K562 (cell line): Measurements from ENCODE around the gene WWOX. TPM values are rescaled to one million over a fixed set of nuclear protein-coding genes. Genes with fewer than 3 reads are reported as not detected.

Source experiments
- ATAC-seq: fragments of 200-7000 bp; cut with Tn5 transposase; 3 replicates; pipeline ENCODE4 v1.9.1; 2020; ENCODE audit warnings: moderate library complexity
- BruUV-seq: library from RNA; stranded (reverse); fragments of 400-500 nt; replicated peaks from 2 replicates; lab custom pipeline; 2021; lab: Mats Ljungman, UMichigan
- CTCF ChIA-PET: fragments of 300-600 bp; formaldehyde crosslinking; extraction: SDS; loops from one replicate; lab custom pipeline; 2021; ENCODE audit warnings: low intra/inter-chr PET ratio; lab: Yijun Ruan, JAX
- POLR2A ChIA-PET: fragments of 300-600, 350-650 bp; sonication (Branson Sonifier 250); formaldehyde crosslinking; extraction: SDS; loops from one replicate; lab custom pipeline; 2021; ENCODE audit warnings: antibody characterized with exemption, inconsistent platforms; lab: Yijun Ruan, JAX
- DNase-seq, 4 experiments: peaks; one replicate each; pipeline versions ENCODE4 v3.0.0 to v3.0.0-alpha.2; 2011 to 2018; ENCODE audit warnings: low spot score in 3 of 4, mixed read lengths in 3 of 4; ENCODE audit errors: extremely low read depth in 1 of 4
- FAIRE-seq: peaks from 2 replicates; lab custom pipeline; 2011; peaks lifted over from hg19 to GRCh38; lab: Jason Lieb, UNC
- H2AFZ ChIP-seq: 2 replicates; pipeline ENCODE4 v1.6.0; 2011; ENCODE audit warnings: low read depth, low read length, control low read depth, inconsistent platforms
- H3K27ac ChIP-seq: fragments of 200-600 bp; 3 replicates; pipeline ENCODE4 v1.8.0; 2011; ENCODE audit warnings: low read depth, mild to moderate bottlenecking, control low read depth, inconsistent platforms, low read length, moderate library complexity, mixed read lengths; ENCODE audit errors: extremely low read depth
- H3K27me3 ChIP-seq, 2 experiments: fragments of 300-600 bp in 1 of 2; 2 replicates in 1 of 2; 3 replicates in 1 of 2; pipeline versions ENCODE4 v1.6.0 to v1.8.0; 2011; ENCODE audit warnings: inconsistent platforms in 2 of 2, low read length in 2 of 2, mild to moderate bottlenecking in 1 of 2, mixed read lengths in 1 of 2, moderate library complexity in 1 of 2; ENCODE audit not compliant: control insufficient read depth in 2 of 2, insufficient read depth in 2 of 2
- H3K36me3 ChIP-seq: fragments of 300-600 bp; 3 replicates; pipeline ENCODE4 v1.8.0; 2011; ENCODE audit warnings: mild to moderate bottlenecking, low read length, inconsistent platforms; ENCODE audit not compliant: control insufficient read depth, insufficient read depth
- H3K4me1 ChIP-seq, 2 experiments: fragments of 200-600 bp in 1 of 2; replicated peaks in 1 of 2; 2 replicates in 1 of 2; 3 replicates in 1 of 2; pipeline versions ENCODE4 v1.5.1 to v1.8.0; 2011; ENCODE audit warnings: inconsistent platforms in 2 of 2, low read length in 2 of 2, mild to moderate bottlenecking in 1 of 2, mixed read lengths in 1 of 2, moderate library complexity in 1 of 2; ENCODE audit not compliant: control insufficient read depth in 2 of 2, insufficient read depth in 2 of 2
- H3K4me2 ChIP-seq: 2 replicates; pipeline ENCODE4 v1.6.1; 2011; ENCODE audit warnings: low read length, control low read depth, inconsistent platforms, mixed read lengths; ENCODE audit not compliant: insufficient read depth
- H3K4me3 ChIP-seq: fragments of 200-600 bp; sonication (generic), shearing (Covaris generic); 2 replicates; pipeline ENCODE4 v1.5.1; 2016; ENCODE audit warnings: control low read depth, inconsistent platforms
- H3K79me2 ChIP-seq: fragments of 200-600 bp; 3 replicates; pipeline ENCODE4 v1.8.0; 2011; ENCODE audit warnings: low read length, inconsistent platforms; ENCODE audit not compliant: control insufficient read depth, insufficient read depth
- H3K9ac ChIP-seq, 2 experiments: 2 replicates each; pipeline versions ENCODE4 v1.6.0 to v1.6.1; 2011; ENCODE audit warnings: low read depth in 2 of 2, low read length in 2 of 2, control low read depth in 1 of 2, inconsistent platforms in 1 of 2, mild to moderate bottlenecking in 1 of 2, mixed read lengths in 1 of 2; ENCODE audit not compliant: insufficient read depth in 1 of 2
- H3K9me1 ChIP-seq: one replicate; pipeline ENCODE4 v1.6.0; 2011; ENCODE audit warnings: inconsistent platforms, mild to moderate bottlenecking, low read length, moderate library complexity; ENCODE audit not compliant: control insufficient read depth, insufficient read depth
- H3K9me3 ChIP-seq: replicated peaks from 2 replicates; pipeline ENCODE4 v1.5.1; 2011; ENCODE audit warnings: low read depth, low read length, inconsistent platforms; ENCODE audit not compliant: control insufficient read depth, insufficient read depth
- H4K20me1 ChIP-seq: replicated peaks from 2 replicates; pipeline ENCODE4 v1.6.1; 2011; ENCODE audit warnings: low read length, inconsistent platforms, mixed read lengths; ENCODE audit not compliant: control insufficient read depth, insufficient read depth
- CTBP1 ChIP-seq: fragments of 450-650 bp; IDR thresholded peaks from 2 replicates; pipeline ENCODE4 v1.6.1; 2016; ENCODE audit warnings: borderline replicate concordance
- HNRNPK ChIP-seq: fragments of 200-400 bp; formaldehyde crosslinking; IDR thresholded peaks from one replicate; pipeline ENCODE4 v1.6.1; 2018; ENCODE audit warnings: mild to moderate bottlenecking, low read depth, low read length; ENCODE audit not compliant: poor library complexity, severe bottlenecking
- OTX1 ChIP-seq: fragments of 450-650 bp; formaldehyde crosslinking; IDR thresholded peaks from 2 replicates; pipeline ENCODE4 v1.4.0; 2022; ENCODE audit warnings: mild to moderate bottlenecking
- RBM25 ChIP-seq: fragments of 200-400 bp; formaldehyde crosslinking; IDR thresholded peaks from 2 replicates; pipeline ENCODE4 v1.6.1; 2018; ENCODE audit warnings: low read length, low read depth, moderate library complexity; ENCODE audit not compliant: severe bottlenecking
- RFX5 ChIP-seq: IDR thresholded peaks from 2 replicates; pipeline ENCODE4 v1.6.1; 2011; ENCODE audit warnings: low read depth, mild to moderate bottlenecking, improper control_type of control experiment, low read length
- THRAP3 ChIP-seq: fragments of 450-650 bp; IDR thresholded peaks from 2 replicates; pipeline ENCODE4 v1.6.1; 2016; ENCODE audit warnings: mild to moderate bottlenecking, inconsistent platforms, borderline replicate concordance
- WHSC1 ChIP-seq: IDR thresholded peaks from one replicate; pipeline ENCODE4 v1.6.1; 2012; ENCODE audit warnings: low read length, control low read depth, inconsistent platforms
- ZNF224 ChIP-seq: sonication (generic); formaldehyde crosslinking; IDR thresholded peaks from 2 replicates; pipeline ENCODE4 v1.8.0; 2022; ENCODE audit warnings: mild to moderate bottlenecking, missing genetic modification reagents
- ZNF551 ChIP-seq: fragments of 250-450 bp; sonication (Bioruptor Pico); IDR thresholded peaks from 2 replicates; pipeline ENCODE4 v1.5.0; 2021; ENCODE audit warnings: mild to moderate bottlenecking, moderate library complexity
- ZNF740 ChIP-seq, 3 experiments: fragments of 200-800 bp in 1 of 3; sonication (Bioruptor generic) in 1 of 3; sonication (generic) in 1 of 3; formaldehyde crosslinking in 1 of 3; IDR thresholded peaks; 2 replicates each; pipeline versions ENCODE4 v1.6.1 to v1.8.0; 2016 to 2022; ENCODE audit warnings: mild to moderate bottlenecking in 2 of 3, missing compliant biosample characterization in 2 of 3, missing genetic modification characterization in 2 of 3, missing genetic modification reagents in 1 of 3
- WGBS: fragments of 100-300 bp; shearing (Covaris generic); methylation state at CpG from one replicate; pipeline ENCODE4 v1.1.6; 2016; ENCODE audit warnings: low coverage, mixed read lengths; ENCODE audit not compliant: insufficient coverage; ENCODE audit errors: missing lambda C conversion rate; 5-methylcytosine and 5-hydroxymethylcytosine counted together
- in situ Hi-C: fragments of 300-500 bp; cut with MboI; formaldehyde crosslinking; loops from 4 replicates; pipeline ENCODE4 v1.15.0; 2018; ENCODE audit warnings: inconsistent platforms, mixed read lengths
- intact Hi-C: fragments of 100-400 bp; cut with micrococcal nuclease; formaldehyde crosslinking; loops from 2 replicates; pipeline ENCODE4 v1.14.2; 2022
- polyA plus RNA-seq, 8 experiments: library from polyadenylated mRNA; depleted of rRNA in 4 of 8; stranded (reverse) in 5 of 8; unstranded in 3 of 8; fragments of >200 nt; fragmentation: Nextera tagmentation in 2 of 8; fragmentation: Illumina TruSeq in 1 of 8; extraction: Ambion mirVana in 2 of 8; extraction: Trizol in 1 of 8; gene quantifications; 2 replicates each; pipeline versions ENCODE4 v1.2.1 to v1.2.3, GENCODE V29; 2011 to 2014; ENCODE audit warnings: inconsistent platforms in 1 of 8, missing spikeins in 1 of 8
- total RNA-seq, 7 experiments: library from RNA; depleted of rRNA in 6 of 7; stranded (reverse); fragments of >200 nt in 6 of 7; fragmentation: Illumina TruSeq in 2 of 7; extraction: Trizol in 2 of 7; gene quantifications; 2 replicates each; pipeline versions ENCODE4 v1.2.1 to v1.2.3, GENCODE V29; 2011 to 2021; ENCODE audit warnings: low replicate concordance in 1 of 7
- TF ChIP-seq, protein P1 (sequence below): IDR thresholded peaks from 2 replicates; pipeline ENCODE4 v1.6.1; 2011; ENCODE audit not compliant: insufficient read length; ENCODE audit errors: extremely low read depth

WWOX gene
- total and polyA plus RNA-seq, 9 of the 15 experiments (the other 6 are each of a cell fraction or from before 2014, with no cell fraction given), result 1.6 to 22.7 (median 8.1) TPM

DNA sequence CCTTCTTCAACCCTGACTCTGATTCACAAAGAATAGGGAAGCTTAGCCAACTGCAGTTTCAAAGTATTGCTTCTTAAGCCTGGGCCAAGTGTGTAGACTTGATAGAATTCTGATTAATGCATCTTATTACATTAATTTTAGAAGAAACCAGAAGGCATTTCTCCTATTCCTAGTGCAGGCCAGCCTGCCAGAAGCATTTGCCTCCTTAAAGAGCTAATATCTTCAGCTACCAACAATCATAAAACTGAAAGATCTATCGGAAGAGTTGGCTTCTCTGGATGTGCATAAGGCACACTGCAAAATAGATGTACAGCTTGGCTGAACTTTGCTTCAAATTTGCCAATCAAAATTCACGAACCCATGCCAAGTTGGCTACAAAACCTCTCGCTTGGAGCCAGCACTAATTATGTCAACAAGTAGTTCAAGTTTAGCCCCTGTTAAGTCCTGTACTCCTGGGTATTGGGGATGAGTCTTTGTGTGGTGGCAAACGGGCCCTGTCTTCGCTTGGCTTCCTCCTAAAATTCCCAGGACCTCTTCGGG, 717.8 kb downstream of the WWOX start (continued):
- no peak for TF ChIP-seq ZNF740 (CRISPR knock-in tag; IDR thresholded peaks at IDR 0.05)
- TF ChIP-seq ZNF740 (tag; IDR thresholded peaks at IDR 0.05), result no peak
- TF ChIP-seq CTBP1, result no peak
- no peak for TF ChIP-seq OTX1 (CRISPR knock-in tag)
- no peak for TF ChIP-seq HNRNPK
- no peak for TF ChIP-seq RBM25
- no peak for TF ChIP-seq ZNF551 (CRISPR knock-in tag)
- no peak for TF ChIP-seq WHSC1
- no peak for TF ChIP-seq THRAP3

GRCh38 chr16:78821335-78821734, 721.9 kb downstream of the WWOX start:
- in situ Hi-C loops (no loop called here), intact Hi-C loops (no loop called here)
- peaks cover 0 to 14% of the 10 kb centered on the region in 2 experiments; a peak in 2 of 5 replicates for H3K27me3 ChIP-seq
- H3K9ac ChIP-seq, result no peak overlapping the region
- H3K4me1 ChIP-seq, result no peaks in the 10 kb centered on the region
- H3K9me3 ChIP-seq, result no peaks in the 10 kb centered on the region
- CTCF ChIA-PET, result no interaction called here
- no peaks in the 10 kb centered on the region for H3K79me2 ChIP-seq
- no peak overlapping the region for H3K27ac ChIP-seq
- no peak for FAIRE-seq
- H4K20me1 ChIP-seq, result no peaks in the 10 kb centered on the region
- no TSS peak for BruUV-seq
- no peak overlapping the region for H3K4me3 ChIP-seq
- no peak for DNase-seq
- no peak overlapping the region for H2AFZ ChIP-seq
- 0% methylated on average over 3 of the region's 3 CpGs for WGBS
- POLR2A ChIA-PET, result no interaction called here
- no peaks in the 10 kb centered on the region for H3K36me3 ChIP-seq
- H3K9me1 ChIP-seq, result no peaks in the 10 kb centered on the region
- no peak overlapping the region for H3K4me2 ChIP-seq
- ATAC-seq, result no peak
- TF ChIP-seq, protein P1, sequence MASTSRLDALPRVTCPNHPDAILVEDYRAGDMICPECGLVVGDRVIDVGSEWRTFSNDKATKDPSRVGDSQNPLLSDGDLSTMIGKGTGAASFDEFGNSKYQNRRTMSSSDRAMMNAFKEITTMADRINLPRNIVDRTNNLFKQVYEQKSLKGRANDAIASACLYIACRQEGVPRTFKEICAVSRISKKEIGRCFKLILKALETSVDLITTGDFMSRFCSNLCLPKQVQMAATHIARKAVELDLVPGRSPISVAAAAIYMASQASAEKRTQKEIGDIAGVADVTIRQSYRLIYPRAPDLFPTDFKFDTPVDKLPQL, result no peak
- TF ChIP-seq RFX5 (no peak), ZNF224 (no peak)
